GM19238 (cell line): Measurements from ENCODE around the gene ATP2B3.

Source experiments
- DNase-seq: peaks from one replicate; pipeline ENCODE4 v3.0.0; 2011; ENCODE audit warnings: low spot score; ENCODE audit not compliant: insufficient read length

Gene ATP2B3

DNA sequence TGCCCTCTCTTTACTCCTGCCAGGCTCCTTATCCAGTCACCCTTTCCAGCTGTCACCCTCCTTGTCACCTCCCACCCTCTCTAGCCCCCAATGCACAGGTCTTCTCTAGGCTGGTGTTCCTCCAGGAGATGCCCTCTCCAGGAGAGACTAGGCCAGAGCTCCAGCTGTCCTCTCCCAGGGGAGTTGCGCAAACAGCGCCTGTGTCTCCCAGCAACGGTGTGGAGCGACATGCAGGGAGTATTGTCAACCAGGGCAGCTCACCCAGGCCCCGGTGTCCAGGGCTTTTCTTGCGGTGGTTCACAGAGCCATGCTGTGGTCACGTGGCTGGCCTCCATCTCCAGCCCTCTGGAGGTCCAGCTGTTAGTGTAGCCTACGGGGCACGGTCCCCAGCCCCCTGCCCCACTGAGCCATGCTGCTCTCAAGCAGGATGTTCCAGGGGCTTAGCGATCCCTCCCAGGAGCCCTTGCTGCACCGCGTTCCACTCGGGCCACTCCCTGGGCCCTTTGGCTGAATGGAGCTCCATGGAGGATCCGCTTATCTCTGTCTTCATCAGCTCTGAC, 46.7 kb downstream of the ATP2B3 start:
- no peak for DNase-seq

DNA sequence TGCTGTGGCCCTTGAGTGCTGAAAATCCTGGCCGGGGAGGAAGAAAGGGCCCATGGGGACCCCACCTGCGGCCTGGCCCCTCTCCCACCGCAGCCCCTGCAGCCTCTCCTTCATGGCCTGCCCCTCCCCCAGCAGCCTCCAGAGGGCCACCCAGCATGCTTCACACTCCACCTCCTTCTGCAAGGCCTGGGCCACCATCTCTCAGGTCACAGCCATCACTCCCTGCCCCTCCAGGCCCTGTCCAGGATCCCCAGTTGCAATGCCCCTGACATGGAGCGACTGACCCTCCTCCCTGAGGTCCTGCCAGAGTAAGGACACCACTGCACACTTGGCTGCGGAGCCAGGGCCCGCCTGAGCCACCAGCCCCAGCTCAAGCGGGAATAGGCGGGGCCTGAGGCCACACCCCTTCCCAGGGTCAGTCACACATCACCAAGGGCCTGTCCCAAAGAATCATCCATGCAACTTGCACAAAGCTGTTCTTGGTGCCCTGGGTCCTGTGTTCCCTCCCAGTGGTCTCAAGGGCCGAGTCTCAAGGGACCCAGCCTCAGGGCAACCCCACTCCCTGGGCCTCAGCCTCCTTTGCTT, 48.6 kb downstream of the ATP2B3 start:
- no peak for DNase-seq

DNA sequence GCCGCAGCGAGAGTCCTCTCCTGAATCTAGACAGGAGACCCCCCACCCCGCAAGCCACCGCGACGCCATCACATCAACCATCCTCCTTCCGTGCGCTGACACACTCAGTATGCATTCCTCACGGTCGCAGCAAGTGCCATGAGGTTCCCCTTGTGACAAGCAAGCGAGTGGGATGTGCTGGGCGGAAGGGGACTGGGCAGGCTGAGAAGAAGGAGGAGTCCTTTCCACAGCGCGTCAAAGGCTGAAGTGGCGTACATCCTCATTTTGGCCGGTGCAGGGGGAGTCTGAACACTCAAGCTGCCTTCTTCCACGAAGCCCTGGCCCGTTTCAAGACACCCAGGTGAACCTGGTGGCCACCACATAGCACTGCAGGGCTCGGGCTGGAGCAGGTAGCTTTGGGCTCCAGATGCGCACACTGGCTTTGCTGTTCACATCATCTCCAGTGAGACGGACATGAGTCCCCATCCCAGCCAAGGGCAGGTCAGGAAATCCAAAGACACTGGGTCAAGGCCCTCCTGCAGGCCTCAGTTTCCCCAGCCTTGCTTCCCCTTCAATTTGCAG, 51.1 kb downstream of the ATP2B3 start:
- no peak for DNase-seq

DNA sequence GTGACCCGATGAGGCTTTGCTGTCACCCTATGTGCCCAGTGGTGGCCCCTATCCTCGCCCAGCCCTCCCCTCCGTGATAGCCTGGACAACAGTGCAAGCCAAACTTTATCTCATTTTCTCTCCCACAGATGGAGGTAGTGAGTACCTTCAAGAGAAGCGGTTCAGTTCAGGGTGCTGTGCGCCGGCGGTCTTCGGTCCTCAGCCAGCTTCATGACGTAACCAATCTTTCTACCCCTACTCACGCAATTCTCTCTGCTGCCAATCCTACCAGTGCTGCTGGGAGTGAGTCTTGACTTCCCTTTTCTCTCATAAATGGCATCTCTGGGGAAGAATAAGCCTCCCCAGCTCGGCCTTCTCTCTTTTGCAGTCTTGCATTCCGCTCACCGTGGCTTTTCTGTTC, 52.0 kb downstream of the ATP2B3 start:
- no peak for DNase-seq

DNA sequence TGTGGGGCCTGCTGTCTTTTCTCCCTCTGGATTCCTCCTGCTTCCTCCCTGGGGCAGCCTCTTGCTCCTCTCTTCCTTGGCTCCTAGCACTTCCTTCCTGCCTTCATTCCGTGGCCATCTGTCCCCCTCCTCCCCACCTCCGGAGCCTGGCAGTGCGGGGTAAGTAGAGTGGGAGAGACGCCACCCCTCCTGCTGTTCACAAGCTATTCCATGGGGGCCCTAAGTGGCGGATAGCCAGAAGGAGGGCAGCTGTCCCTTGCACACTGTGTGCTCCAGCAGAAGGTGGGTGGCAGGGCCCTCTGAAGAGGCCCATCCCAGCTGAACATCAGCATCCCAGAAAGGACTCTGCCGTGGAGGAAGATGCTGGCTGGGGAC, 54.1 kb downstream of the ATP2B3 start:
- DNase-seq: no peak

DNA sequence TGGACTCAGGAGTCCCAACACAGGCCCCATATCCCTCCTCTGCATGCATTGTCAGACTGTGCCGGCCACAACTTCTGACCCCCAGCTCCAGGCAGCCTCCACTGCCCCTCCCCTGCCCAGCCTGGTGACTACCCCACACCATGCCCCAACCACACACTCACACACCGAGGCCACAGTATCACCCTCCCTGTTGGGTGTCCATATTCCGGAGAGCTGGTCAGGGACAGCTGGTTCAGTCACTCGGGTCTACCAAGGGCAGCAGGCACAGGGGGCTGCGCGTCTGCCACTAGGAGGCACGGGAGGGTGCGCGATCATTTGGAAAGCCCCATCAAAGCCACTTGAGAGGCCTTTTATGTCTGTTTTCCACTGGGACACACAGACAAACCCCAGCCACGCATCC, 55.2 kb downstream of the ATP2B3 start:
- no peak for DNase-seq

DNA sequence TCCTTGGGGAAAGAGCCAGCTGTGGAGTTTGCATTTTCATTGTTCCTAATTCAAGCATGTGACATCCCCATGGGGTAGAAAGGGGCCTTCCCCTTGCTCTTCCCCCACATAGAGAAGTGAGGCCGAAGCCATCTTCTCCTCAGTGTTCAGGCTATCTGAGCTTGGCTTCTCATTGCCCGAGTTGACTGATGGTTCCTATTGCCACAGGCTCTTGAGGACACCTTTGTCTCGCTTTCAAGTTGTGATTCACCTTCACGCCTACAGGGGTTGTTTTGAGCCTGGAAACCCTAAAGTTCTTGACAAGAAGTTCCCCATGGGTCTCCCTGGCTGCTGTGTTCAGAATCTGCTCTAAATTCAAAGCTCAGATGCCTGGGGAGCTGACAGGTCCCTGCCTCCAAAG, 56.5 kb downstream of the ATP2B3 start:
- no peak for DNase-seq

DNA sequence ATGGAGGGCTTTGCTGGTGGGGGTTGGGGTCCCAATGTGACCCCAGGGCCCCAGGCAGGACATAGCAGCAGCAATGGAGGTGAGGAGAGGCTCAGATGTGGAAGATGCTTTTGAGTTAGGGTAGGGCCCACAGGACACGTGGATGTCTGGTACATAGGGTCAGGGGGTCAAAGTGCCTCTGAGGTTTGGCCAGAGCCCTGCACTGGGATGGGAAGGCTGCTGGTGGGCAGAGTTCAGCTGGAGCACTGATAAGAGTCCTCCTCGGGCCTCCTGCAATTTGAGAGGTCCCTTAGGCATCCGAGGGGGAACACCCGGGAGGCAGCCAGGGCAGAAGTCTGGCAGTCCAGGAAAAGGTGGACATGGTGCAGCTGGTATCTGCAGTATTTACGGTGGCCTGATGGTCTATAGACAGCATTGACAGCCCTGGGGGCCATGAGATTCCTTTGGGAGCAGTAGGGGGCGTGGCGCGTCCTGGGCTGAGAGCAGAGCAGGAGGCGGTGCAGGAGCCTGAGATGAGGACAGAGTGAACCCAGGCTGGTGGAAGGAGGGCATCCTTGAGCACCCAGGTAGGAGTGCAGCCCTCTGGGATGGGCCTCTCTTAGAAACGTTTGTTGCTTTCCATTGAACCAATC, 58.9 kb downstream of the ATP2B3 start:
- DNase-seq: no peak

DNA sequence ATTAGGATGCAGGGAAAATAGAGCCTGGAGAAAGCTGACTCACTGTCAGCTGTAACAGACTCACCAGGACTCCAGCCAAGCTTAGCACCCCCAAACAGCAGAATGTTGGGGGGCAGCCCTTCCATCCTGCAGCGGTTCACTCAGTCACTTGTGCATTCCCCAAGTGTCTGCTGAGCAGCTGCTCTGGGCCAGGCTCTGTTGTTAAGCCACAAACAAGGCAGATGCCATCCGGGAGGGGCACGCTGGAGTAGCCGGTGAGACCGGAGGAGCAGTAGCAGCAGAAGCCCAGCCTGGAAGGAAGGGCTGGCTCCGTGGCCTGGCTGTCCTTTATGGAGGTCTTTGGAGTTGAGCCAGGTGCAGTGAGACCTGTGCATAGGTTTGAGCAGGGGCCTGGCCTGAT, 59.5 kb downstream of the ATP2B3 start:
- DNase-seq: no peak

DNA sequence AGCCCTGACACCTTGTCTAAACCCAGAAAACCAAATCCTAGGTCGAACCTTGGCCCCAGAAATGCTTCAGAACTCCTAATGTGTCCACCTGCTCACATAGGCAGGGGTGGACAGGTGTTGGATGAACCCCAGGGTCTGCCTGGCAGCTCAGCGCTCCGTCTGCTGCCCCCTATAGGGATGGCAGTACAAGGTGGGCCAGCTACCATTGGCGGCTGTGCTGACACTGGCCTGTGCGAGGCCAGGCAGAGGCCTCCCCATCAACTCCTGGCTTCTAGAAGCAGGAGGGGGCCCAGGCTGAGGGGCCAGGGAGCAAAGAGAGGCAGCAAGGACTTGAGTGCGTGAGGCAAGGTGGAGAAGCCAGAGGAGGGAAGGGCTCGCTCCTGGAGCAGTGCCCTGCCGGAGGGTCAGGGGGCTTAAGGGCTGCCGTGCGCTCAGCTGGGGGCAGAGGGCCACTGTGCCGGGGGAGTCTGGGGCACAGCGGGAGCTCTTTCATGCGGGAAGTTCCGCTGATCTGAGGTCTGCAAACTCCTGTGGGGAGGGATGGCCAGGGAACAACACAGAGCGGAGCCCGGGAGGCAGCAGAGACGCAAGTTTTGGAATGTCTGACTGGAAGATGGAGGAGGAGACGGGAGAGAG, 60.9 kb downstream of the ATP2B3 start:
- DNase-seq: no peak

DNA sequence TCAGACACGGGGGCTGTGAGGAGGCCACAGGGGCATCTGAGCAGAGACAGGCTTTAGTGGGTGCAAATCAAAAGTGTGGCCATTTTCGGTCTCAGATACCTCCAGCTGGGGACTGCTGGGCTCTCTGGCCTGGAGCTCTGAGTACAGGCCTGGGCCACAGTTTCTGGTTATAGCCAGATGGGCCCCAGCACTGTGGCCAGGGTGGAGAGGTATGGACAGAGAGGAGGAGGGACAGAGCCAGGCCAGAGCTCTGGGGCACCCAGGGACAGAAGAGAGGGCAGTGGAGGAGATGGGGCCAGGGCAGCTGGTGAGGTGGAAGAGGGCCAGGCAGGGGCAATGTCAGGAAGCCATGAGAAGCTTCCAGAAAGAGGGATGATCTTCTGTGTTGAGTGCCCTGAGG, 61.4 kb downstream of the ATP2B3 start:
- DNase-seq: no peak

DNA sequence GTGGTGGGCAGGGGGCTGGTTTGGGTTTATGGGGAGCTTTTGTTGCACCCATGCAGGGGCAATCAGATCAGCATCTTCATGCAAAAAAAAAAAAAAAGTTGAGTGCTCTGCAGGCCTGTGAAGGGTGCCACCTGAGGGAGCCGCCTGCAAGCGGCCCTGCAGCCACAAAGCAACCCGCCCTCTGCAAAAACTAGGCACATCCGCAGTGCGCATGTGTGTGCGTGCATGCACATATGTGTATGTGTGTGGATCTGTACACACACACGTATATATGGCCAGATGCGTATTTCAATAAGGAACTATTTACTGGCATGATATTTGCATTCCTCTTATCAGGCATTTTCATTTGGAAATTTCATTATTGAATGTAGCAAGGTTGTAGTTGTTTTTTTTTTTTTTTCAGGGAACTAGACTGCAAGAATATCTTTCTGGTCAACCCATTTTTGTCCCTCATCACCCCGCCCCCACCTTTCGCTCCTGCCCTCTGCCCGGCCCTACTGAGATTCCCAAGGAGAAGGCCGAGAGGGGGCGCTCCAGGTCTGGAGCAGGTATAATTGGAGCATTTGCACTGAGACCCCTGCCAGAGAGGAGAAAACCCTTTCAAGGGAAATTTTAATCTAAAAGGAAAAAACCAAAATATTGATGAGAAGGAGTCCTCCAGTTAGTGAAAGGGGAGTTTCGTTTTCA, 63.4 kb downstream of the ATP2B3 start:
- no peak for DNase-seq

DNA sequence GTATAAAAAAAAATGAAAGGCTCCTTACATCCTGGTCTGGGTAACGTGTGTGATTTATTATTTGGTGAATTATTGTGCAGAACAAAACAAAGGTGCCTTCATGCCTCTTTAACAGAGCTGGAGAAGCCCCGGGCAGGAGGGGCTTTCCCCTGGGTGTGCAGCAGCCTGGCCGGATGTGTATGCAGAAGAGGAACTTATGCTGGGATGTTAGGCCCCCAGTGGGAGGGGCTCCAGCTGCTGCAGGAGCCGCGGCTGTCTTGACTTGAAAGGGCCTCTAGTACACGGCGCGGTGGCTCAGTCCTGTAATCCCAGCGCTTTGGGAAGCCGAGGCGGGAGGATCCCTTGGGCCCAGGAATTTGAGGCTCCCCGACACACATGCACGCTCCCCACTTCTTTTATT, 65.5 kb downstream of the ATP2B3 start:
- DNase-seq: peak; percentile 93

DNA sequence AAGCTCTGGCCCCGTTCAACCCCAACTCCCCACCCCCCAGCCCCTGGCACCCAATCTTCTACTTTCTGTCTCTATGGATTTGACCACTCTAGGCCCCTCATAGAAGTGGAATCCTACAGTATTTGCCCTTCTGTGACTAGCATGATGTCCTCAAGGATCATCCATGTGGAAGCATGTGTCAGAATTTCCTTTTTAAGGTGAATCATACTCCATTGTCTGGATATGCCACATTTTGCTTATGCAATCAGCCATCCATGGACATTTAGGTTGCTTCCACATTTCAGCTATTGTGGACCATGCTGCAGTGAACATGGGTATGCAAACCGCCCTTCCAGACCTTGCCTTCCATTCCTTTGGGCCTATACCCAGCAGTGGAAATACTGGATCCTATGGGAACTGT, 66.0 kb downstream of the ATP2B3 start:
- DNase-seq: no peak

DNA sequence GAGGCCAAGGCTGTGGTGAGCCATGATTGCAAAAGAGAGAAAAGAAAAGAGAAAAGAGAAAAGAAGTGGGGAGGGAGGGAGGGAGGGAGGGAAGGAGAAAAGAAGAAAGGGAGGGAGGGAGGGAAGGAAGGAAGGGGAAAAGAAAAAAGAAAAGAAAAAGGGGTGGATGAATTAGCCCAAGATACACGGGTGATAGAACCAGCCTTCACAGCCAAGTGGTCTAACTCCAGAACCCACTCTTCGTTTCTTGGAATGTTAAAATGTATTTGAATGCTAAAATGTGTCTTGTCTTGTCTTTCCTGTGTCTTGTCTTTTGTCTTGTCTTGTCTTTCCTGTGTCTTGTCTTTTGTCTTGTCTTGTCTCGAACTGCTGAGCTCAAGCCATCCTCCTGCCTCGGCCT, 68.4 kb downstream of the ATP2B3 start:
- DNase-seq: no peak

DNA sequence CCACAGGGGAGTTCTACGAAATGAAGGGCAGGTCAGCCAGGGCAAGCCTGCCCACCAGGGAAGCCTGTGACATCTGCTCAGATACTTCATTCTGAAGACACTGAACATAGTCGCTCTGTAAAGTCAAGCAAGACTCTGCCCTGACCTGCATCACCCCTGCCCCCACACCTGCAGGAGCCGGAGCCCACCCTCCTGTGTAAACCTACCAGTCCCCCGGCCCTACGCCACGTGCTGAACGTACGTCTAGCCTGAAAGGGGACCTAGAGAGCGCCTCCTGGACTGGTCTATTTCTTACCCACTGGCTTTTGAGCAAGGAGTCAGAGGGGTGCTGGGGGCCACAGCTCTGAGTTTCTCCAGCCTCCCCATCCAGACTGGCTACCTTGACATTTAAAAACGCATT, 69.9 kb downstream of the ATP2B3 start:
- DNase-seq: no peak

DNA sequence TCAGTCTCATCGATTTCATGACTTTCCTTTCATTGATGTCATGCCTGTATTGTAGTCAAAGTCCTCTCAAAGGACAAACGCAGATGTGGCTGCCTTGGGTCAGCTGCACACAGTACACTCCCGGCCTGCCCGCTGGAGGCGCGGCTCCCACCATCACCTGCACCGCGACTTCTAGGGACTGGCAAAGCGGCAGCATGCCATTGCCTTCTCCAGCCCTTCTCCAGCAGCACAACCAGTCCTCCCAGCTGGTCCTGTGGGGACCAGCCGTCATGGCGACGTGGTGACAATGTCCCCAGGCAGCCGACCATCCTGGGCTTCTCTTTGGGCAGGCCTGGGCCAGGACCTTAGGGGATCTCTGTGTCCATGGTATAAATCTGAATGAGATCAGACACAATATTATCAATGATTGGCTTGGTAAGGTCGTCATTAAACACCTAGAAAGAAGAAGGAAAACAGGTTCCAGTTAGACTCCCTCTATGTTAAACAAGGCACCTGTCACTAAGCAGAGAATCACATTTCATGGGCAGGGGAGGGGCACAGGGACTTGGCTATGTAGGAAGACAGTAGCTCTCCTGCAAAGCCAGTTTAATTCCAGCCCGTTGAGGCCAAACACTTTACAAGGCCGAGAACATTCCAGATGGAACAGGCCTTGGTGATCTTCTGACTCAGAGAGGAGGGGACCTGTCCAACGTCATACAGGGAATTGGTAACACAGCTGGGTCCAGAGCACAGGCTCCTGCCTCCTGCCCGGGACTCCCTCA, 70.8 kb downstream of the ATP2B3 start:
- DNase-seq: no peak

DNA sequence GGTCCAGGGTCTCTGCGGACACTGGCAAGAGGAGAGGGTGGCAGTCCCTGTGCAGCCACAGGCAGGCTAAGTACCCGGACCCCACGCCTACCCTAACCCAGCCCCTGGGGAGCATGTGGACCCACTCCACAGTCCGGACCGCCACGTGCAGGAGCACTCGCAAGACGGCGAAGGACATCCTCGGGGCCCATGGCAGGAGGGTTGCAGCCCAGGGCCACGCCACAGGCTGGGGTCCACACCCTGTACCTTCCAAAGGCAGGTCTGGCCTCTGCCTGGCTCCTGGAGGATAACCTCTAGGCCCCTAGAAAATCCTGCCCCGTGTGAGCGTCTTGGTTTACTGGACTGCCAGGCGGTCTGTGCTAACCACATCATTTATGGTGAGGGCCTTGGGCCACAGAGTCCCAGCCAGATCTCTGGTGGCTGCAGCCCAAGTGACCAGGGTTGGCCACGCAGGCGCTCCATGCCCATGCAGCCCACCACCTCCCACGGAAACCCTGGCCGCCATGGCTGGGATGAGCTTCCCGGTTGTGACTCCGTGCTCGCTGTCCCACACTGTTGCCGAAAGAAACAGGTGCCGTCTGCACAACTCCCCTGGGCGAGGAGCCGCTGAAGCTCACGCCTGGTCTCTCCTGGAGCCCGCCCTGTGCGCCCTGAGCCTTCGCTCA, 71.5 kb downstream of the ATP2B3 start:
- no peak for DNase-seq

DNA sequence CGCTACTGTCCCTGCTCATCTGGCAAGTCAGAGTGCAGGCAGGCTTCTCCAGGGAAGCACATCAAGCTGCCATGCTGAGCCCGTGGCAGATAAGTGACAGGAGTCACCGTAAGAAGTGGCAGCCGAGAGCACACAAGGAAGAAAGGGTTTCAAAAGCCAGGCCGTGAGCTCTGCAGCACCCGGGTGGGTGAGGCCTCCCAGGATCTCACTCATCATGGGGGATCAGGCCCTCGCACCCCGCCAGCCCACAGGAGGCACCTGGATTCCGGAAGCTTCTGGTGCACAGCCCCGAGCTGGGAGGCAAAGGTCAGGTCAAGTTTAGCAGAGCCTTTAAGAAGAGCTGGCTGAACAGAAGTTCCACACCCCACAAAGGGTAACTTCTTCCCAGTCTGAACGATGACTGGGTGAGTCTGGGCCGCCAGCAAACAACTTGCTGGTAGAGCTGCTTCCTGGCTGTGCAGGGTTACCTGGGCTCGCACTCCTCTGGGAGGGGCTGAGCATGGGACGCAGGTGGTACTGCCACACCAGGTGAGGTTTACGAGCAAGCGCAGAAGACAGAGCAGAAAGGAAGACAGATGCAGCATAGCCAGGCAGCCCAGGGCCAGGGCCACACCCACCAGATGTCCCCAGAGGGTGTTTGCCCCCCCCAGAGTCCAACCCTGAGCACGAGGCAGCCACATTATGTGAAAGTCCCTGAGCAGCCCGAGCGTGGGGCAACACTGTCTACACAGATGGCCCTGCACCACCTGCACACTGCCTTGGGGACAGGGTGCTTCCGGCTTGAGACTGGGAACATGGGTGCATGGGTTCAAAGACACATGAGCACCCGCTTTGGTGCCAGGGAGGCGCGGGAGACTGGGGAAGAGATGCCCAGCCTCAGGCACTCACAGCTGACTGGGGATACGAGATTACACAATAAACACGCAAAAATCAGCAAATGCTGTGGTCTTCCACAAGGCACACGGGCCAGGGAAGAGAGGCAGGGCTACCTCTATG, 73.8 kb downstream of the ATP2B3 start:
- DNase-seq: no peak
